HCT116 (cell line): ENCODE data around the gene TRAF3IP1. TPM values are rescaled to one million over a fixed set of nuclear protein-coding genes. Genes with fewer than 3 reads are reported as not detected.

ENCODE experiments used
- ATAC-seq: fragments of 200-7000 bp; cut with Tn5 transposase; 2 replicates; pipeline ENCODE4 v1.9.1; 2020; ENCODE audit warnings: mild to moderate bottlenecking, moderate library complexity
- BruUV-seq: library from RNA; stranded (reverse); fragments of 400-500 nt; replicated peaks from 2 replicates; lab custom pipeline; 2021; lab: Mats Ljungman, UMichigan
- CTCF ChIA-PET: fragments of 300-600 bp; sonication (Branson Sonifier 250); formaldehyde crosslinking; loops from one replicate; lab custom pipeline; 2021; ENCODE audit warnings: antibody characterized with exemption; lab: Charles Lee
- POLR2A ChIA-PET: fragments of 300-600, 350-600 bp; sonication (Branson Sonifier 250); formaldehyde crosslinking; loops from one replicate; lab custom pipeline; 2021; ENCODE audit warnings: antibody characterized with exemption; lab: Charles Lee
- RAD21 ChIA-PET, 2 experiments: fragments of 300-600 bp; sonication (Branson Sonifier 250); formaldehyde crosslinking; loops; one replicate each; lab custom pipeline; 2023; ENCODE audit warnings: low total read pairs in 2 of 2; ENCODE audit not compliant: uncharacterized antibody in 2 of 2, unreplicated experiment in 2 of 2, low non-redundant PET in 1 of 2; lab: Charles Lee
- DNase-seq: peaks from one replicate; pipeline ENCODE4 v3.0.0-alpha.2; 2010; ENCODE audit warnings: low read depth, low spot score
- H2AFZ ChIP-seq: fragments of 200-600 bp; shearing (Covaris generic), sonication (generic); 2 replicates; pipeline ENCODE4 v1.6.1; 2017; ENCODE audit warnings: low read depth, mixed run types, mixed read lengths, antibody characterized with exemption, low read length; ENCODE audit not compliant: poor library complexity, severe bottlenecking
- H3K27ac ChIP-seq: 2 replicates; pipeline ENCODE4 v1.5.1; 2012; ENCODE audit warnings: low read depth, low read length
- H3K27me3 ChIP-seq: fragments of 200-600 bp; sonication (generic); 2 replicates; pipeline ENCODE4 v1.6.1; 2016; ENCODE audit warnings: mixed run types, low read length, mixed read lengths; ENCODE audit not compliant: insufficient read depth
- H3K36me3 ChIP-seq, 2 experiments: fragments of 200-500 bp in 1 of 2; fragments of 200-600 bp in 1 of 2; sonication (Bioruptor generic) in 1 of 2; sonication (generic) in 1 of 2; 2 replicates each; pipeline versions ENCODE4 v1.5.1 to v1.6.1; 2014 to 2016; ENCODE audit warnings: low read length in 2 of 2, inconsistent platforms in 1 of 2, mixed read lengths in 1 of 2, mixed run types in 1 of 2; ENCODE audit not compliant: insufficient read depth in 2 of 2, control insufficient read depth in 1 of 2
- H3K4me1 ChIP-seq, 2 experiments: fragments of 200-600 bp in 1 of 2; sonication (generic) in 1 of 2; 2 replicates each; pipeline versions ENCODE4 v1.5.1 to v1.6.1; 2012 to 2017; ENCODE audit warnings: low read length in 2 of 2, inconsistent platforms in 1 of 2, mild to moderate bottlenecking in 1 of 2, mixed read lengths in 1 of 2, mixed run types in 1 of 2, moderate library complexity in 1 of 2; ENCODE audit not compliant: insufficient read depth in 2 of 2, control insufficient read depth in 1 of 2
- H3K4me2 ChIP-seq: fragments of 200-600 bp; sonication (generic); 2 replicates; pipeline ENCODE4 v1.6.1; 2017; ENCODE audit warnings: mixed run types, low read length, mixed read lengths
- H3K4me3 ChIP-seq, 2 experiments: fragments of 200-600 bp in 1 of 2; sonication (generic) in 1 of 2; replicated peaks in 1 of 2; 2 replicates each; pipeline ENCODE4 v1.5.1; 2011 to 2016; ENCODE audit warnings: low read length in 2 of 2, control low read depth in 1 of 2, low read depth in 1 of 2, mild to moderate bottlenecking in 1 of 2, mixed read lengths in 1 of 2, mixed run types in 1 of 2
- H3K79me2 ChIP-seq: fragments of 200-600 bp; sonication (generic); 2 replicates; pipeline ENCODE4 v1.6.1; 2017; ENCODE audit warnings: mild to moderate bottlenecking, mixed run types, low read length, moderate library complexity, mixed read lengths; ENCODE audit not compliant: insufficient read depth
- H3K9ac ChIP-seq: fragments of 200-600 bp; sonication (generic); 2 replicates; pipeline ENCODE4 v1.6.1; 2016; ENCODE audit warnings: low read length, mixed read lengths
- H3K9me2 ChIP-seq: fragments of 200-600 bp; sonication (generic), shearing (Covaris generic); 2 replicates; pipeline ENCODE4 v1.6.1; 2017; ENCODE audit warnings: mixed run types, mild to moderate bottlenecking, moderate library complexity; ENCODE audit not compliant: insufficient read depth
- H3K9me3 ChIP-seq, 2 experiments: fragments of 200-500 bp in 1 of 2; fragments of 200-600 bp in 1 of 2; sonication (Bioruptor generic) in 1 of 2; sonication (generic) in 1 of 2; 2 replicates each; pipeline ENCODE4 v1.6.1; 2014 to 2017; ENCODE audit warnings: low read length in 2 of 2, mixed read lengths in 2 of 2, inconsistent platforms in 1 of 2, low read depth in 1 of 2, mild to moderate bottlenecking in 1 of 2, mixed run types in 1 of 2, moderate library complexity in 1 of 2; ENCODE audit not compliant: control insufficient read depth in 1 of 2, insufficient read depth in 1 of 2
- H4K20me1 ChIP-seq: fragments of 200-600 bp; sonication (generic), shearing (Covaris generic); 2 replicates; pipeline ENCODE4 v1.6.1; 2017; ENCODE audit warnings: mixed run types, mild to moderate bottlenecking, moderate library complexity; ENCODE audit not compliant: insufficient read depth
- ATF3 ChIP-seq: IDR thresholded peaks from 2 replicates; pipeline ENCODE4 v1.6.1; 2012
- CBX3 ChIP-seq: IDR thresholded peaks from 2 replicates; pipeline ENCODE4 v1.6.1; 2012; ENCODE audit warnings: low read depth
- CEBPB ChIP-seq: IDR thresholded peaks from 2 replicates; pipeline ENCODE4 v1.6.1; 2012; ENCODE audit warnings: low read depth
- EGR1 ChIP-seq: IDR thresholded peaks from 2 replicates; pipeline ENCODE4 v1.6.1; 2012; ENCODE audit warnings: low read depth
- ELF1 ChIP-seq: IDR thresholded peaks from 2 replicates; pipeline ENCODE4 v1.6.1; 2012; ENCODE audit warnings: low read depth, borderline replicate concordance
- EZH2phosphoT487 ChIP-seq: fragments of 200-600 bp; IDR thresholded peaks from 2 replicates; pipeline ENCODE4 v1.6.1; 2018; ENCODE audit warnings: antibody characterized with exemption, borderline replicate concordance
- POLR2AphosphoS5 ChIP-seq: IDR thresholded peaks from 2 replicates; pipeline ENCODE4 v1.6.1; 2011; ENCODE audit warnings: mild to moderate bottlenecking, low read depth, low read length, moderate library complexity
- RAD21 ChIP-seq: IDR thresholded peaks from 2 replicates; pipeline ENCODE4 v1.6.1; 2012; ENCODE audit warnings: low read depth, mild to moderate bottlenecking
- REST ChIP-seq: IDR thresholded peaks from 2 replicates; pipeline ENCODE4 v1.6.1; 2012; ENCODE audit warnings: low read depth
- SRF ChIP-seq: IDR thresholded peaks from 2 replicates; pipeline ENCODE4 v1.6.1; 2012; ENCODE audit warnings: low read depth
- TCF7L2 ChIP-seq: IDR thresholded peaks from 2 replicates; pipeline ENCODE4 v1.7.0; 2011; ENCODE audit warnings: borderline replicate concordance, inconsistent platforms; ENCODE audit not compliant: insufficient read depth, insufficient read length; ENCODE audit errors: extremely low read depth
- ZFX ChIP-seq: fragments of 450-650 bp; IDR thresholded peaks from 2 replicates; pipeline ENCODE4 v1.6.1; 2017
- ZNF274 ChIP-seq: fragments of 200-500 bp; sonication (Bioruptor generic); IDR thresholded peaks from 2 replicates; pipeline ENCODE4 v1.6.1; 2014; ENCODE audit warnings: mild to moderate bottlenecking, low read depth, low read length, inconsistent platforms
- intact Hi-C: fragments of 100-400 bp; cut with micrococcal nuclease; formaldehyde crosslinking; loops from 2 replicates; pipeline ENCODE4 v1.10.0; 2022
- total RNA-seq: library from RNA; stranded (reverse); gene quantifications from one replicate; pipeline ENCODE4 v1.2.1, GENCODE V29; 2021; ENCODE audit not compliant: unreplicated experiment

TRAF3IP1 gene
- total RNA-seq, 1 experiment from 2014 or later, result 19.4 TPM

- TF ChIP-seq REST (no peak), ZFX (no peak), RAD21 (no peak), POLR2AphosphoS5 (no peak), TCF7L2 (no peak), ELF1 (no peak)
Measured at GRCh38 chr2:238281826-238282480, 38.4 kb upstream of the TRAF3IP1 start (continued).

- intact Hi-C loops, result no loop called here
- H4K20me1 ChIP-seq, result 0 out of 2 replicates have a peak, but pooled peaks cover 4% of the 10 kb centered on the region
- TF ChIP-seq ATF3 (no peak), CEBPB (no peak), CBX3 (no peak), RAD21 (no peak), SRF (no peak), ZNF274 (no peak), EZH2phosphoT487 (no peak), EGR1 (no peak)
- H2AFZ ChIP-seq, result no peak overlapping the region
- H3K27me3 ChIP-seq, result no peaks in the 10 kb centered on the region
- no peaks in the 10 kb centered on the region for H3K9me2 ChIP-seq
- BruUV-seq, result no TSS peak
- no peak overlapping the region for H3K4me2 ChIP-seq
- H3K27ac ChIP-seq, result no peak overlapping the region
- H3K4me3 ChIP-seq, result no peak overlapping the region
- no peaks in the 10 kb centered on the region for H3K36me3 ChIP-seq
- no peaks in the 10 kb centered on the region for H3K9me3 ChIP-seq
- peaks cover 61% of the 10 kb centered on the region for H3K79me2 ChIP-seq
- no peak overlapping the region for H3K9ac ChIP-seq
- RAD21 ChIA-PET, result no interaction called here
- CTCF ChIA-PET, result no interaction called here
- POLR2A ChIA-PET, result no interaction called here
- DNase-seq (no peak), ATAC-seq (no peak)
- H3K4me1 ChIP-seq, result peaks cover 5 to 20% of the 10 kb centered on the region in 2 experiments; a peak in 3 of 4 replicates
Measured at GRCh38 chr2:238282861-238283738, 37.2 kb upstream of the TRAF3IP1 start.
